HG02981 (cell line): ENCODE results near the gene NKAIN2.

Experiments used
- ATAC-seq: cut with Tn5 transposase; IDR thresholded peaks from one replicate; pipeline ENCODE4 v1.9.1; 2021; ENCODE audit warnings: mild to moderate bottlenecking, moderate library complexity; ENCODE audit not compliant: unreplicated experiment

The NKAIN2 gene

GRCh38 chr6:124073820-124074587, 270.3 kb downstream of the NKAIN2 start:
- no peak for ATAC-seq

- ATAC-seq, result no peak
Observed at GRCh38 chr6:124074606-124075005, 270.9 kb downstream of the NKAIN2 start.

- ATAC-seq, result no peak
Observed at GRCh38 chr6:124076336-124077048, 272.8 kb downstream of the NKAIN2 start.

GRCh38 chr6:124078169-124078568, 274.5 kb downstream of the NKAIN2 start:
- no peak for ATAC-seq

GRCh38 chr6:124080483-124080882, 276.8 kb downstream of the NKAIN2 start:
- no peak for ATAC-seq

GRCh38 chr6:124090491-124090890, 286.8 kb downstream of the NKAIN2 start:
- ATAC-seq, result no peak

- no peak for ATAC-seq
Observed at GRCh38 chr6:124099520-124099919, 295.9 kb downstream of the NKAIN2 start.

- ATAC-seq, result no peak
Observed at GRCh38 chr6:124110514-124110913, 306.8 kb downstream of the NKAIN2 start.

- ATAC-seq, result no peak
Observed at GRCh38 chr6:124119596-124119995, 315.9 kb downstream of the NKAIN2 start.

GRCh38 chr6:124123617-124124209, 320.0 kb downstream of the NKAIN2 start:
- no peak for ATAC-seq

- no peak for ATAC-seq
Observed at GRCh38 chr6:124131259-124131658, 327.6 kb downstream of the NKAIN2 start.

GRCh38 chr6:124131779-124132178, 328.1 kb downstream of the NKAIN2 start:
- ATAC-seq, result no peak

GRCh38 chr6:124132256-124132655, 328.6 kb downstream of the NKAIN2 start:
- no peak for ATAC-seq

- no peak for ATAC-seq
Observed at GRCh38 chr6:124142852-124143251, 339.2 kb downstream of the NKAIN2 start.

GRCh38 chr6:124143435-124143834, 339.8 kb downstream of the NKAIN2 start:
- no peak for ATAC-seq

- ATAC-seq, result no peak
Observed at GRCh38 chr6:124147621-124148020, 344.0 kb downstream of the NKAIN2 start.

GRCh38 chr6:124148236-124148957, 344.7 kb downstream of the NKAIN2 start:
- no peak for ATAC-seq

GRCh38 chr6:124149646-124150045, 346.0 kb downstream of the NKAIN2 start:
- ATAC-seq, result no peak

GRCh38 chr6:124158024-124158423, 354.4 kb downstream of the NKAIN2 start:
- ATAC-seq, result no peak

GRCh38 chr6:124163676-124164075, 360.0 kb downstream of the NKAIN2 start:
- no peak for ATAC-seq

GRCh38 chr6:124164343-124164742, 360.7 kb downstream of the NKAIN2 start:
- no peak for ATAC-seq
